Osteoblast (primary cell): ENCODE measurements around the gene SEPTIN10. TPM values are rescaled to one million over a fixed set of nuclear protein-coding genes. Genes with fewer than 3 reads are reported as not detected.

ENCODE experiments used
- DNase-seq: peaks from one replicate; pipeline ENCODE4 v3.0.0; 2011; ENCODE audit warnings: low spot score, mixed read lengths; ENCODE audit not compliant: insufficient read length; ENCODE audit errors: missing footprints
- H2AFZ ChIP-seq: 2 replicates; pipeline ENCODE4 v1.6.0; 2011; ENCODE audit warnings: mild to moderate bottlenecking, low read length
- H3K27ac ChIP-seq: 2 replicates; pipeline ENCODE4 v1.5.1; 2011; ENCODE audit warnings: mild to moderate bottlenecking, low read depth, low read length, moderate library complexity
- H3K27me3 ChIP-seq: 2 replicates; pipeline ENCODE4 v1.6.0; 2012; ENCODE audit warnings: mild to moderate bottlenecking, control low read depth, inconsistent platforms, low read length, moderate library complexity; ENCODE audit not compliant: insufficient read depth
- H3K36me3 ChIP-seq: 2 replicates; pipeline ENCODE4 v1.5.1; 2011; ENCODE audit warnings: mild to moderate bottlenecking, low read length, control low read depth, moderate library complexity; ENCODE audit not compliant: insufficient read depth
- H3K4me1 ChIP-seq: 2 replicates; pipeline ENCODE4 v1.5.1; 2011; ENCODE audit warnings: mild to moderate bottlenecking, low read length, control low read depth, moderate library complexity; ENCODE audit not compliant: insufficient read depth
- H3K4me2 ChIP-seq: 2 replicates; pipeline ENCODE4 v1.6.0; 2011; ENCODE audit warnings: mild to moderate bottlenecking, low read length; ENCODE audit not compliant: insufficient read depth
- H3K4me3 ChIP-seq: fragments of 200-600 bp; sonication (generic); 3 replicates; pipeline ENCODE4 v1.5.1; 2012; ENCODE audit warnings: mild to moderate bottlenecking, low read length, inconsistent platforms; ENCODE audit not compliant: insufficient read depth
- H3K79me2 ChIP-seq: 2 replicates; pipeline ENCODE4 v1.6.0; 2012; ENCODE audit warnings: mild to moderate bottlenecking, low read length, control low read depth, inconsistent platforms; ENCODE audit not compliant: insufficient read depth
- H3K9me3 ChIP-seq: 2 replicates; pipeline ENCODE4 v1.5.1; 2011; ENCODE audit warnings: low read depth, low read length, control low read depth
- H4K20me1 ChIP-seq: 2 replicates; pipeline ENCODE4 v1.6.0; 2012; ENCODE audit warnings: mild to moderate bottlenecking, low read length, control low read depth; ENCODE audit not compliant: insufficient read depth
- total RNA-seq: library from RNA; depleted of rRNA; stranded (reverse); fragments of >200 nt; gene quantifications from 2 replicates; pipeline ENCODE4 v1.2.3, GENCODE V29; 2012
- TF ChIP-seq, protein P1 (sequence below): IDR thresholded peaks from 2 replicates; pipeline ENCODE4 v1.5.1; 2011; ENCODE audit warnings: mild to moderate bottlenecking, low read depth, low read length, moderate library complexity; ENCODE audit errors: extremely low read depth

Gene SEPTIN10
- total RNA-seq, 1 donor: 101 TPM

DNA sequence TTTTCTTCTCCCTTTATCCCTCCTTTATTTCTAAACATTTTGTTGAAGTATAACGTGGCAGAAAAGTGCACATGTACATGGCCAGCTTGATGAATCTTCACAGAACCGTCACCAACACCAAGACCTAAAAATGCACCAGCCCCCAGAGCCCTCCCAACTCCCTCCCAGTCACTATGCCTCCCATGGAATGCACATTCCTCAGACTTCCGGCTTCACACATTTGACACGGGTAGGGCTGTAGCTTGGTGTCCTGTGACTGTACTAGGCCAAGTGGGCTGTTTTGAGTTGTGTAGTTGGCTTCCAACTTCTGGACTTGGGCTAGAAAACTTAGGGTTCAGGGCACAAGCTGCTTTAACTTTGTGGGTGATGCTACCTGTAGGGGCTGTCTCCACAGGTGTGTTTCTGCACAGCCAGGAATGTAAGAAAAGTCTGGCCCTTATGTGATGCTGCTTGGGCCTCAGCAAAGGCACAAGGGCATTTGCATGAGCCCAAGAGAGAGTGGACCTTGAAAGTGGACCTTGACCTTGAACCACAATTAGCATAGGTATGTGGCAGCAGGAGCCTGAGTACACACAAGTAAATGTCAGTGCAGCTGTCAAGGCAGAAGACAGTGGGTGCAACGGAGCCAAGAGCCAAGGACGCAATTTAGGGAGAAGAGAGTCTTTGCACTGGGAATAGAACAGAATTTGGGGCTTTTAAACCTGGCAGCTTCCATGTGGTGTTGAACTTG, 78.4 kb downstream of the SEPTIN10 start:
- no peak overlapping the region for H3K4me3 ChIP-seq
- peaks cover 28% of the 10 kb centered on the region for H3K27me3 ChIP-seq
- H3K79me2 ChIP-seq: no peaks in the 10 kb centered on the region
- no peaks in the 10 kb centered on the region for H3K4me1 ChIP-seq
- no peaks in the 10 kb centered on the region for H3K36me3 ChIP-seq
- TF ChIP-seq, protein P1, sequence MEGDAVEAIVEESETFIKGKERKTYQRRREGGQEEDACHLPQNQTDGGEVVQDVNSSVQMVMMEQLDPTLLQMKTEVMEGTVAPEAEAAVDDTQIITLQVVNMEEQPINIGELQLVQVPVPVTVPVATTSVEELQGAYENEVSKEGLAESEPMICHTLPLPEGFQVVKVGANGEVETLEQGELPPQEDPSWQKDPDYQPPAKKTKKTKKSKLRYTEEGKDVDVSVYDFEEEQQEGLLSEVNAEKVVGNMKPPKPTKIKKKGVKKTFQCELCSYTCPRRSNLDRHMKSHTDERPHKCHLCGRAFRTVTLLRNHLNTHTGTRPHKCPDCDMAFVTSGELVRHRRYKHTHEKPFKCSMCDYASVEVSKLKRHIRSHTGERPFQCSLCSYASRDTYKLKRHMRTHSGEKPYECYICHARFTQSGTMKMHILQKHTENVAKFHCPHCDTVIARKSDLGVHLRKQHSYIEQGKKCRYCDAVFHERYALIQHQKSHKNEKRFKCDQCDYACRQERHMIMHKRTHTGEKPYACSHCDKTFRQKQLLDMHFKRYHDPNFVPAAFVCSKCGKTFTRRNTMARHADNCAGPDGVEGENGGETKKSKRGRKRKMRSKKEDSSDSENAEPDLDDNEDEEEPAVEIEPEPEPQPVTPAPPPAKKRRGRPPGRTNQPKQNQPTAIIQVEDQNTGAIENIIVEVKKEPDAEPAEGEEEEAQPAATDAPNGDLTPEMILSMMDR: no peak
- peaks cover 2% of the 10 kb centered on the region for H4K20me1 ChIP-seq
- no peaks in the 10 kb centered on the region for H3K9me3 ChIP-seq
- H2AFZ ChIP-seq: no peak overlapping the region
- H3K27ac ChIP-seq: no peak overlapping the region
- no peak overlapping the region for H3K4me2 ChIP-seq
- DNase-seq: peak; percentile 54

DNA sequence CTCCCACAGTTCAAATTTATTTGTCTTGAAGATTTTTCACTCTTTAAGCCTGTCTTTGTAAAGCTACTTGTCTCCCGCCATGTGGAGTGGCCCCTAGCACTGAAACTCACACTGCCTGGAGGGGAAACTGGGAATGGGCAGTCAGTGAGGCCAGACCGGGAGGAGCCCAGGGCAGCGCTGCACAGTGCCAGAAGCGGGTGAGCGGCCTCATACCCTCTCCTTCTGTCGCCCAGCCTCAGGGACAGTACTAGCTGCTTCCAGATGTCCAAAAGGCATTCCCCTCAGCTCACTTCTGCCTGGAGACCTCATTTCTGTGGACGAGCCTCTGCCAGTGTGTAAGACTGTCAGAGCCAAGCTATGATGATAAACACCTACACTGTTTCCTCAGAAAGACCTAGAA, 79.9 kb downstream of the SEPTIN10 start:
- H4K20me1 ChIP-seq: no peaks in the 10 kb centered on the region
- H3K36me3 ChIP-seq: no peaks in the 10 kb centered on the region
- no peak for DNase-seq
- H3K9me3 ChIP-seq: no peaks in the 10 kb centered on the region
- no peak overlapping the region for H3K4me3 ChIP-seq
- no peak overlapping the region for H3K27ac ChIP-seq
- peaks cover 28% of the 10 kb centered on the region for H3K27me3 ChIP-seq
- TF ChIP-seq, protein P1: no peak
- H3K79me2 ChIP-seq: no peaks in the 10 kb centered on the region
- no peaks in the 10 kb centered on the region for H3K4me1 ChIP-seq
- no peak overlapping the region for H2AFZ ChIP-seq
- H3K4me2 ChIP-seq: no peak overlapping the region

DNA sequence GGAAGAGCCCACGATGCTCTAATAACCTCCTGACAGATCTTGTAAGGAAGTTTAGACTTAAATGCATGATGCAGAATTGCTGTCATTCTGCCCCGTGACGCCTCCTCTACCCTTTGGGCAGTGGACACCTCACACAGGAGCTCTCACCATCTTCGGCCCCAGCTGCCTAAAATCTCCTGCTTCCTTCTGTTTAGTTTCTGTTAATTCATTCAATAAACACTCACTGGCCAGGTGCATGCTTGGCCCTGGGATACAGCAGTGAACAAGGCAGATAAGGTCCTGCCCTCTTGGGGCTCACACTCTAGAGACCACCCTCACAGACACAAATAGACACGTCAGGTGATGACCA, 81.1 kb downstream of the SEPTIN10 start:
- Histone ChIP-seq H3K4me2 (no peak overlapping the region), H3K9me3 (no peaks in the 10 kb centered on the region), H3K27me3 (peaks cover 28% of the 10 kb centered on the region), H3K4me3 (no peak overlapping the region), H3K36me3 (no peaks in the 10 kb centered on the region), H3K4me1 (no peaks in the 10 kb centered on the region), H3K27ac (no peak overlapping the region), H2AFZ (no peak overlapping the region), H4K20me1 (no peaks in the 10 kb centered on the region), H3K79me2 (no peaks in the 10 kb centered on the region)
- TF ChIP-seq, protein P1: no peak
- no peak for DNase-seq

DNA sequence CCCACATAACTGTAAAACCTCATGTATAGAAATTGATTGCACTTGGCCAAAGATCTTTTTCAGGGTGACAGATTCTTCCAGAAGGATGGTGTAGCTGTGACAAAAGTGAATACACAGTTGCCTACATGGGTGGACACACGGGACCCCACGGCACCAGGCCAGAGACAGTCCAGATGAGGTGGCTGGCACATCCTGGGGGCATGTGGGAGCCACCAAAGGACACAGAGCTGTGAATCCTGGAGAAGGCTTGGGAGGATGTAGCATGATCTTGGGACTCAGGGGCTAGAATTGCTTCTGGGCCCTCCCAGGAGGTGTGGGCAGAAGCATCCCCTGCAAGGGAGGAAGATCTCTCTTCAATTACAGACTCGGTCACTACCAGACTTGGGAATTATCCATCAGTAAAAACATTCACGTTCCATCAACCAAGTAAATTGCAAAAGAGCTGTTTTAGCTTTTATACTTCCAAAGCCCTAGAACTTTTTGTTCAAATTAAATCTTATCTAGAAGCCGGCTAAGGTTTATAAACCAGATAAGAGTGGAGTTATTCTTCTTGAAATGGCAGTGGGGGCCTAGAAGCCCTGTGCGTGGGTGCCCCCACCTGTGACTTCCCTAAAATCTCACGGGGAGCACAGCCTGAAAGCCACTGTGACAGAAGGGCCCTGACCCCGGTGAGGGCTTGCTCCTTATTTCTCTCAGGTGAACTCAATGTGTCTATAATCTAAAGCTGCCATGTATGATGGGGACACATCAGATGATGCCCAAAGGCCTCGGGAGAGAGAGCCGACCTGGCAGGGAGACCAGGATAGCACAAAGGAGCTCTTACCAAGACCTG, 81.7 kb downstream of the SEPTIN10 start:
- Histone ChIP-seq H4K20me1 (no peaks in the 10 kb centered on the region), H3K27ac (no peak overlapping the region), H3K4me1 (no peaks in the 10 kb centered on the region), H3K27me3 (peaks cover 28% of the 10 kb centered on the region), H3K79me2 (no peaks in the 10 kb centered on the region), H3K9me3 (no peaks in the 10 kb centered on the region), H3K4me3 (no peak overlapping the region), H3K36me3 (no peaks in the 10 kb centered on the region), H3K4me2 (no peak overlapping the region), H2AFZ (no peak overlapping the region)
- TF ChIP-seq, protein P1: no peak
- DNase-seq: peak; percentile 52
